Activated CD8-positive, alpha-beta T cell treated with anti-CD3 and anti-CD28 coated beads for 36 hours (primary cell): ENCODE results near the gene KIAA0753. TPM values are rescaled to one million over a fixed set of nuclear protein-coding genes. Genes with fewer than 3 reads are reported as not detected.

Source experiments
- ATAC-seq: fragments of 200-7000 bp; cut with Tn5 transposase; one replicate; pipeline ENCODE4 v1.10.0; 2021; ENCODE audit warnings: mild to moderate bottlenecking, moderate library complexity
- CTCF ChIA-PET: fragments of 350-600 bp; sonication (Branson Sonifier 250); formaldehyde crosslinking; loops from one replicate; lab custom pipeline; 2021; ENCODE audit warnings: antibody characterized with exemption; lab: Charles Lee
- POLR2A ChIA-PET: fragments of 350-600 bp; sonication (Branson Sonifier 250); formaldehyde crosslinking; loops from one replicate; lab custom pipeline; 2021; ENCODE audit warnings: antibody characterized with exemption; lab: Charles Lee
- DNase-seq: peaks from one replicate; pipeline ENCODE4 v3.0.0-alpha.2; 2020
- H3K27ac Mint-ChIP-seq: one replicate; pipeline ENCODE4 v1.8.0; 2021; ENCODE audit warnings: mild to moderate bottlenecking, mixed read lengths
- H3K27me3 Mint-ChIP-seq: one replicate; pipeline ENCODE4 v1.8.0; 2021; ENCODE audit warnings: mixed read lengths
- H3K36me3 Mint-ChIP-seq: one replicate; pipeline ENCODE4 v1.8.0; 2021; ENCODE audit warnings: low read depth, mixed read lengths
- H3K4me1 Mint-ChIP-seq: one replicate; pipeline ENCODE4 v1.8.0; 2021; ENCODE audit warnings: low read depth, mixed read lengths
- H3K4me3 Mint-ChIP-seq: one replicate; pipeline ENCODE4 v1.8.0; 2021; ENCODE audit warnings: mild to moderate bottlenecking, moderate library complexity, mixed read lengths
- H3K9me3 Mint-ChIP-seq: one replicate; pipeline ENCODE4 v1.8.0; 2021; ENCODE audit warnings: mixed read lengths
- intact Hi-C: fragments of 100-400 bp; cut with micrococcal nuclease; formaldehyde crosslinking; loops from one replicate; pipeline ENCODE4 v1.10.0; 2022
- total RNA-seq, 2 experiments: library from RNA; stranded (reverse); gene quantifications; one replicate each; pipeline ENCODE4 v1.2.3, GENCODE V29; 2021
- TF ChIP-seq, protein P1 (sequence below): fragments of 200-600 bp; IDR thresholded peaks from one replicate; pipeline ENCODE4 v1.8.0; 2022; ENCODE audit warnings: antibody characterized with exemption, mild to moderate bottlenecking

Gene KIAA0753
- total RNA-seq, 2 experiments from 2014 or later: 16.5 to 17.3 TPM

DNA sequence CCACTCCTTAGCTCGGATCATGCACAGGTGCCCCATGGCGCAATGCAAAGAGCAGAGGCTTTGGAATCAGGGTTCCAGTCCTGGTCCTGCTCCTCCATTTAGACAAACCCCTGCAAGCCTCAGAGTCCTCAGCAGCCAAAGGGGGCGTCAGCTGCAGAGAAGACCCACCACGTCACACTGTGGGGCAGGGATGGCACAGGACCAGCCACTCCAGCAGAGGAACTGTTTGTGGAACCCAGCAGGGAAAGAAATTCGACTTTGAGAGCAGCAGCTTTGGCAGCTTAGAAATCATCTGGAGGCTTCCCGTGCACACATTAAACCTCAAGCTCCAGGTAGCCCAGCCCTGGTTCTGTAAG is 36.3 kb upstream of the KIAA0753 start:
- TF ChIP-seq, protein P1, sequence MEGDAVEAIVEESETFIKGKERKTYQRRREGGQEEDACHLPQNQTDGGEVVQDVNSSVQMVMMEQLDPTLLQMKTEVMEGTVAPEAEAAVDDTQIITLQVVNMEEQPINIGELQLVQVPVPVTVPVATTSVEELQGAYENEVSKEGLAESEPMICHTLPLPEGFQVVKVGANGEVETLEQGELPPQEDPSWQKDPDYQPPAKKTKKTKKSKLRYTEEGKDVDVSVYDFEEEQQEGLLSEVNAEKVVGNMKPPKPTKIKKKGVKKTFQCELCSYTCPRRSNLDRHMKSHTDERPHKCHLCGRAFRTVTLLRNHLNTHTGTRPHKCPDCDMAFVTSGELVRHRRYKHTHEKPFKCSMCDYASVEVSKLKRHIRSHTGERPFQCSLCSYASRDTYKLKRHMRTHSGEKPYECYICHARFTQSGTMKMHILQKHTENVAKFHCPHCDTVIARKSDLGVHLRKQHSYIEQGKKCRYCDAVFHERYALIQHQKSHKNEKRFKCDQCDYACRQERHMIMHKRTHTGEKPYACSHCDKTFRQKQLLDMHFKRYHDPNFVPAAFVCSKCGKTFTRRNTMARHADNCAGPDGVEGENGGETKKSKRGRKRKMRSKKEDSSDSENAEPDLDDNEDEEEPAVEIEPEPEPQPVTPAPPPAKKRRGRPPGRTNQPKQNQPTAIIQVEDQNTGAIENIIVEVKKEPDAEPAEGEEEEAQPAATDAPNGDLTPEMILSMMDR: no peak
- intact Hi-C loops: no loop called here
- Mint-ChIP-seq H3K4me1 (peaks cover 7% of the 10 kb centered on the region), H3K27me3 (peaks cover 21% of the 10 kb centered on the region), H3K9me3 (no peaks in the 10 kb centered on the region), H3K4me3 (no peak overlapping the region), H3K27ac (no peak overlapping the region), H3K36me3 (no peaks in the 10 kb centered on the region)
- ATAC-seq (no peak), DNase-seq (no peak)
- POLR2A ChIA-PET: no interaction called here
- CTCF ChIA-PET: interaction anchor here (1.0 to 3.1 kb wide), 4 partner anchors 10 to 166 kb away, joined by 3 to 12 read pairs (median 4); no protein-coding TSS in a partner anchor

DNA sequence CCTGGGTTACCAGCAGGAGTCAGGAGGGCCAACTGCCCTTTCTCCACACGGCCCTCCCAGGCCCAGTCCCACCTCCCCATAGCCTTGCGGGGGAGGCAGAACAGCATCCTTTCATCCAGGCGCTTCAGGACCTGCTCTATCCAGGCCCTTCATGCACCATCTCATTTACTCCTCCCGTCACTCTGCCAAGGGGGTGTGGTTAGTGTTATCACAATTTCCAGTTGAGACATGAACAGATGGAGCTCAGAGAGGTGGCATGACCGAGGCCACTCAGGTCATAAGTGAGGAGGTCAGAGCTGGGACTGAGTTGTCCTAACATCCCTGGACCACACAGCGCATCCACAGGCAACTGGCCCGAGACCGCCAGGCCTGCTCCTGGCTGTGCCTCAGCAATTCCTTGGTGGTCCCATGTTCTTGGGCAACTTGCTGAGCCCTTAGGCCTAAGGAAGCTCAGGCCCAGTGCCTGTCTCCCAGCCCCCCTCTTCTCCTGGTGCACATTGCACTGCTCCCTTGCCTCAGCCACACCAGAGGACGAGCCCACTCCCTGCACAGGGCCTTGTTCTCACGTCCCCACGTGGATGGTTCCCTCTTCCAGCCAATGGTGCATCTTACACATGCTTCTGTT is 34.8 kb upstream of the KIAA0753 start:
- DNase-seq: no peak
- Mint-ChIP-seq H3K27me3 (peaks cover 16% of the 10 kb centered on the region), H3K4me1 (peaks cover 7% of the 10 kb centered on the region), H3K4me3 (no peak overlapping the region), H3K27ac (no peak overlapping the region), H3K36me3 (no peaks in the 10 kb centered on the region), H3K9me3 (no peaks in the 10 kb centered on the region)
- intact Hi-C loops: no loop called here
- CTCF ChIA-PET: interaction anchor here (3.1 kb wide), 1 partner anchor 9 kb away, joined by 12 read pairs; no protein-coding TSS in a partner anchor
- POLR2A ChIA-PET: no interaction called here
- TF ChIP-seq, protein P1: no peak
- no peak for ATAC-seq

DNA sequence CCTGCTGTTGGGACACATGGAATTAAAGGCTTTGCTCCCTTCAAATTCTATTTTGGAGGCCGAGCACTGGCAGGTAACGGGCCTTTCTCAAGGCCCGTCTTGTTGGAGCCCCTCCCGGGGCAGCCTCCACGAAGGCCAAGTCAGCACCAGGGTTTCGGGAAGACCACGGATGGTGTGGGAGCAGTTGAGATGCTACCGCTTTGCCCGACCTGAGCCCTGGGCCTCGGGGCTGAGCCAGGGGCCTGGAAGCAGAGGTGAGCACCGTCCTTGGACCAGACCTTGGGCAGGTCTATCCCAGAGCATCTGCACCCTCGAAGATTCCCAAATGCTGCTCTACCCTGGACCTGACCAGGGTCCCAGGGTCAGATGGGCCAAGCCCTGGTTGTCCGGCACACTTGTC is 34.1 kb upstream of the KIAA0753 start:
- TF ChIP-seq, protein P1: no peak
- Mint-ChIP-seq H3K36me3 (no peaks in the 10 kb centered on the region), H3K4me1 (peaks cover 7% of the 10 kb centered on the region), H3K27me3 (peaks cover 13% of the 10 kb centered on the region), H3K9me3 (no peaks in the 10 kb centered on the region), H3K27ac (no peak overlapping the region), H3K4me3 (no peak overlapping the region)
- DNase-seq (no peak), ATAC-seq (no peak)
- ChIA-PET CTCF (interaction anchor here (1.5 to 3.1 kb wide), 2 partner anchors 8 kb away, joined by 4 to 12 read pairs; no protein-coding TSS in a partner anchor), POLR2A (no interaction called here)
- intact Hi-C loops: no loop called here

DNA sequence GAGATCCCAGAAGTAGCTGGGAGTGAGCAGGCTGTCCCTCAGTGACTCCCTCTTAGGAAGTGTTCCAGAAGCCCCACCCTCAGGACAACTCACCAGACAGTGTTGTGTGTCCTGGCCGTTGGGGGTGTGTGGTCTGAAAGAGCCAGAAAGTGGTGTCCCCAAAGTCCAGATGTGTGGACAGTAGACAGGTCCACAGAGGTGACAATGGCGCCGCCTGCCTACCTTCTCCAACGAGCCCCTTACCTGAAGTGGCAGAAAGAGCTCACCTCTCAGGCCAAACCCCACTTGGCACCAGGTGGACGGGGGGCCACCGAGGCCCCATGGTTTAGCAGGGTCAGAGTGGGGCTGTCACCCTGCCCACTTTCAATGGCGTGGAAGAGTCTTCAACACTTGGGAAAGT is 30.9 kb upstream of the KIAA0753 start:
- POLR2A ChIA-PET: no interaction called here
- CTCF ChIA-PET: interaction anchor here (1.1 to 1.2 kb wide), 2 partner anchors 198 to 333 kb away, joined by 3 read pairs; no protein-coding TSS in a partner anchor
- Mint-ChIP-seq H3K27ac (no peak overlapping the region), H3K4me3 (no peak overlapping the region), H3K9me3 (no peaks in the 10 kb centered on the region), H3K27me3 (no peaks in the 10 kb centered on the region), H3K4me1 (peaks cover 11% of the 10 kb centered on the region), H3K36me3 (no peaks in the 10 kb centered on the region)
- intact Hi-C loops: no loop called here
- DNase-seq (no peak), ATAC-seq (no peak)
- TF ChIP-seq, protein P1: no peak

DNA sequence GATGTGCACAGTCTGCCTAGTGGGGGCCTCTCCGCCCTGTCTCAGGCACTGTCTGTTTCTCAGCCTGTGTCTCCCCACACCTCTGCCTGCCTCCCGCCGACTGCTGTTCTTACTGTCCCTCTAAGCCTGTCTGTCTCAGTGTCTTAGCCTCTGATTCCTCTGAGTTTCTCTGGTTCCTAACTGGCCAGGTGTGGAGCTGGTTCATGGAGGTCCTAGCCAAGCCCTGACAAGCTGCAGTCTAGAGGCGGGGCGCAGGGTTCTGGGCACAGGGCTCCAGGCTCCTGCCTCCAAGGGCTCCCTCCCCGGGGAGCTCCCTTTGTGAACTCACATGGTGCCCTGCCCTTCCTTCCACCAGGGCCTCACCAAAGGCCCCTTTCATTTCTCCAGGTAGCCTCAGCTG is 30.5 kb upstream of the KIAA0753 start:
- peaks cover 13% of the 10 kb centered on the region for H3K4me1 Mint-ChIP-seq
- H3K4me3 Mint-ChIP-seq: no peak overlapping the region
- intact Hi-C loops: no loop called here
- no peaks in the 10 kb centered on the region for H3K27me3 Mint-ChIP-seq
- CTCF ChIA-PET: interaction anchor here (1.1 to 1.2 kb wide), 2 partner anchors 199 to 333 kb away, joined by 3 read pairs; no protein-coding TSS in a partner anchor
- TF ChIP-seq, protein P1: no peak
- no peak for ATAC-seq
- H3K36me3 Mint-ChIP-seq: no peaks in the 10 kb centered on the region
- DNase-seq: no peak
- H3K27ac Mint-ChIP-seq: no peak overlapping the region
- no peaks in the 10 kb centered on the region for H3K9me3 Mint-ChIP-seq
- POLR2A ChIA-PET: no interaction called here
